Right kidney (tissue), 1 donor: ENCODE results near the gene KRT80.
A peak's percentile ranks its signal among the peaks of the same experiment; 100 is the strongest.

Source experiments
- DNase-seq: peaks from one replicate; pipeline ENCODE4 v3.0.0-alpha.2; 2016

The KRT80 gene

GRCh38 chr12:52229836-52230343 is 38.1 kb upstream of the KRT80 start:
- no peak for DNase-seq

GRCh38 chr12:52228931-52229330 is 37.1 kb upstream of the KRT80 start:
- DNase-seq = no peak

GRCh38 chr12:52228366-52228765 is 36.6 kb upstream of the KRT80 start:
- DNase-seq = no peak

GRCh38 chr12:52227606-52228166 is 35.9 kb upstream of the KRT80 start:
- no peak for DNase-seq

- no peak for DNase-seq
These were observed 34.6 kb upstream of the KRT80 start for GRCh38 chr12:52226446-52226845.

- DNase-seq = no peak
These were observed 33.9 kb upstream of the KRT80 start for GRCh38 chr12:52225752-52226151.

GRCh38 chr12:52224151-52224550 is 32.3 kb upstream of the KRT80 start:
- no peak for DNase-seq

GRCh38 chr12:52223406-52224039 is 31.7 kb upstream of the KRT80 start:
- DNase-seq = no peak

GRCh38 chr12:52222692-52223091 is 30.9 kb upstream of the KRT80 start:
- no peak for DNase-seq

- no peak for DNase-seq
These were observed 30.2 kb upstream of the KRT80 start for GRCh38 chr12:52221912-52222457.

GRCh38 chr12:52221070-52221781 is 29.4 kb upstream of the KRT80 start:
- no peak for DNase-seq

GRCh38 chr12:52220477-52220876 is 28.7 kb upstream of the KRT80 start:
- no peak for DNase-seq

GRCh38 chr12:52218001-52218400 is 26.2 kb upstream of the KRT80 start:
- DNase-seq = no peak

GRCh38 chr12:52217223-52217622 is 25.4 kb upstream of the KRT80 start:
- DNase-seq = no peak

- DNase-seq = no peak
These were observed 25.0 kb upstream of the KRT80 start for GRCh38 chr12:52216807-52217206.

- DNase-seq = no peak
These were observed 24.3 kb upstream of the KRT80 start for GRCh38 chr12:52216100-52216499.

- no peak for DNase-seq
These were observed 23.8 kb upstream of the KRT80 start for GRCh38 chr12:52215587-52216031.

GRCh38 chr12:52214421-52214802 is 22.6 kb upstream of the KRT80 start:
- no peak for DNase-seq

GRCh38 chr12:52213564-52214420 is 22.0 kb upstream of the KRT80 start:
- DNase-seq = peak; percentile 69

GRCh38 chr12:52212701-52213563 is 21.1 kb upstream of the KRT80 start:
- no peak for DNase-seq
